ENCODE data around the gene BOK. TPM values are rescaled to one million over a fixed set of nuclear protein-coding genes. Genes with fewer than 3 reads are reported as not detected.
"Not testable (repeated sequence)": the region's sequence is repeated elsewhere in the genome, so short reads cannot be mapped to it uniquely, and the experiment has no call there.

Gene BOK
- total and polyA plus RNA-seq, 2 experiments from 2014 or later, result 28.0 to 46.6 TPM

DNA sequence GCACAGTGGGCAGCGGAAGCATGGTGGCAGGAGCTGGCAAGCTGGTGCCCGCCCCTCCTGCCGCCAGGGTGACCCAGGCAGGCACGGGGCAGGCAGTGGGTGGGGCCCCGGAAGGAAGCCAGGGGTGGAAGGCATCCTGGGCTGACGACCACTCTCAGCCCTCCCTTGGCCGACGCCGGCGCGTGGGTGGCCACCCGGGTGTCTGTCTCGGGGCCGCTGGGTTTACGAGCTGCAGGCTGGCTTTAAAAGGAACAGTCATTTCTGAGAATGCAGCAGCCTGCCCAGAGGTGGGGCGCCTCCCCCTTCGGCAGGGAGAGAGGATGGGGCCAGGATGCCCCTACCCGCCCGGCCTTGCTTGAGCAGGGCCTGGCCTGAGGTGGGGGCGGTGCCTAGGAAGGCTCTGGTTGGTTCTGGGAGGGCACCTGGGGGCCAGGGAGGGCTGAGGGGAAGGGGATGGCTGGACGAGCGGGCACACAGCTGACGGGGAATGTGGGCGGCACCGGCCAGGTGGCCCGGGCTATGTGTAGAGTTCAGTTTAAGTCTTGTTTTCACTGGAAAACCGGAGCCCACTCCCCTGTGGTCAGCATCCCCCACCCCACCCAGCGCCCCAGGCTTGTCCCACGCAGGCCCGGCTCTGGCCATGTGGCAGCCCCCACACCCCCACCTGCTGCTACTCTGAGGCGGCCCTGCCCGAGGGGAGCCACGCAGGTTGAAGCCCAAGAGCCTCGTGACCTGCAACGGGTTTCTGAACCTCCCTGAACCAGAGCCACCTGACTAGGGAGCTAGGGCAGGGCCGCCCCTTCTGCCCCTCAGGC, 6.3 kb downstream of the BOK start:
- Histone ChIP-seq H3K9ac (peak overlapping the region; percentile 33), H4K20me1 (ENCODE audit: insufficient read depth) (no peaks in the 10 kb centered on the region), H3K27me3 (replicated peaks; ENCODE audit: insufficient read depth) (no peaks in the 10 kb centered on the region), H3K36me3 (ENCODE audit: low read depth) (no peaks in the 10 kb centered on the region), H3K9me3 (ENCODE audit: low read depth) (no peaks in the 10 kb centered on the region), H3K79me2 (ENCODE audit: insufficient read depth) (peaks cover 47% of the 10 kb centered on the region), H3F3A (ENCODE audit: insufficient read depth) (no peaks in the 10 kb centered on the region), H3K4me1 (ENCODE audit: insufficient read depth) (peaks cover 38% of the 10 kb centered on the region), H2AFZ (no peak overlapping the region), H3K27ac (peak overlapping the region; percentile 34), H3K9me2 (ENCODE audit: insufficient read depth) (no peaks in the 10 kb centered on the region), H3K4me3 (no peak overlapping the region), H3K4me2 (ENCODE audit: unreplicated experiment) (no peak overlapping the region)
- TF ChIP-seq EZH2 (IDR thresholded peaks at IDR 0.05; ENCODE audit: insufficient read depth, poor library complexity, severe bottlenecking), result no peak
- TF ChIP-seq EZH2phosphoT487 (IDR thresholded peaks at IDR 0.05; ENCODE audit: insufficient read depth, low read depth), result no peak
- in situ Hi-C loops (cut with MboI), result no loop called here
- WGBS, 2 experiments (ENCODE audit: low coverage in 1 of 2, low lambda C conversion rate in 2 of 2, missing lambda C conversion rate in 2 of 2), result 50 to 62% methylated on average over 9 to 36 of the region's 36 CpGs
- peak; percentile 64 for DNase-seq

DNA sequence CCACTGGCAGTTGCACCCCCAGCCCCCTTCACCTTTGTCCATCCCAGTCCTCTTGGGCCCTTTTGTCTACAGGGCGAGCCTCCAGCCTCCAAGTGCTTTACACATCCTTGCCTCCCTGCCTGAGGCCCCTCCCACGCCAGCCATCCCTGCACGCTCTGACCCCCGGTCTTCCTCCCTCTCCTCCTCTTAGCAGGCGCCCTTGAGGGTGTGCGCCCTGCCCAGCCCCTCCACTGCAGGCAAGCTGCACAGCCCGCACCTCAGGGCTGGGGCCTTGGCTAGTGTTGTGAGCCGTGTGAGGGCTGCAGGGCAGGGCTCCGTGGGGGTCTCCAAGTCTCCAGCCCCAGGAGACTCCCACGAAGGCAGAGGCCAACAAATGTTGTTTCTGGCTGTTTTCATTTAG, 6.9 kb downstream of the BOK start:
- Histone ChIP-seq H3K4me1 (ENCODE audit: insufficient read depth) (peaks cover 34% of the 10 kb centered on the region), H3K9me2 (ENCODE audit: insufficient read depth) (no peaks in the 10 kb centered on the region), H3F3A (ENCODE audit: insufficient read depth) (no peaks in the 10 kb centered on the region), H3K27me3 (replicated peaks; ENCODE audit: insufficient read depth) (no peaks in the 10 kb centered on the region), H3K4me3 (no peak overlapping the region), H3K4me2 (ENCODE audit: unreplicated experiment) (no peak overlapping the region), H3K9ac (no peak overlapping the region), H4K20me1 (ENCODE audit: insufficient read depth) (no peaks in the 10 kb centered on the region), H3K79me2 (ENCODE audit: insufficient read depth) (peaks cover 43% of the 10 kb centered on the region), H3K36me3 (ENCODE audit: low read depth) (no peaks in the 10 kb centered on the region), H3K9me3 (ENCODE audit: low read depth) (no peaks in the 10 kb centered on the region), H2AFZ (no peak overlapping the region), H3K27ac (no peak overlapping the region)
- DNase-seq, result no peak
- in situ Hi-C loops (cut with MboI), result no loop called here
- 65 to 66% methylated on average over 9 to 10 of the region's 10 CpGs for WGBS, 2 experiments (ENCODE audit: low coverage in 1 of 2, low lambda C conversion rate in 2 of 2, missing lambda C conversion rate in 2 of 2)
- TF ChIP-seq EZH2 (IDR thresholded peaks at IDR 0.05; ENCODE audit: insufficient read depth, poor library complexity, severe bottlenecking) (no peak), EZH2phosphoT487 (IDR thresholded peaks at IDR 0.05; ENCODE audit: insufficient read depth, low read depth) (no peak)

DNA sequence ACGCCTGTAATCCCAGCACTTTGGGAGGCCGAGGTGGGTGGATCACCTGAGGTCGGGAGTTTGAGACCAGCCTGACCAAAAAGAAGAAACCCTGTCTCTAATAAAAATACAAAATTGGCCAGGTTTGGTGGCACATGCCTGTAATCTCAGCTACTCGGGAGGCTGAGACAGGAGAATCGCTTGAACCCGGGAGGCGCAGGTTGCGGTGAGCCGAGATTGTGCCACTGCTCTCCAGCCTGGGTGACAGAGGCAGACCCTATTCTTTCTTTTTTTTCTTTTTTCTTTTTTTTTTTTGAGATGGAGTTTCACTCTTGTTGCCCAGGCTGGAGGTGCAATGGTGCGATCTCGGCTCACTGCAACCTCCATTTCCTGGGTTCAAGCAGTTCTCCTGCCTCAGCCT, 7.5 kb downstream of the BOK start:
- H3K36me3 ChIP-seq (ENCODE audit: low read depth), result not testable (repeated sequence)
- WGBS, 2 experiments (ENCODE audit: low coverage in 1 of 2, low lambda C conversion rate in 2 of 2, missing lambda C conversion rate in 2 of 2), result 94 to 96% methylated on average over 11 of the region's 11 CpGs

DNA sequence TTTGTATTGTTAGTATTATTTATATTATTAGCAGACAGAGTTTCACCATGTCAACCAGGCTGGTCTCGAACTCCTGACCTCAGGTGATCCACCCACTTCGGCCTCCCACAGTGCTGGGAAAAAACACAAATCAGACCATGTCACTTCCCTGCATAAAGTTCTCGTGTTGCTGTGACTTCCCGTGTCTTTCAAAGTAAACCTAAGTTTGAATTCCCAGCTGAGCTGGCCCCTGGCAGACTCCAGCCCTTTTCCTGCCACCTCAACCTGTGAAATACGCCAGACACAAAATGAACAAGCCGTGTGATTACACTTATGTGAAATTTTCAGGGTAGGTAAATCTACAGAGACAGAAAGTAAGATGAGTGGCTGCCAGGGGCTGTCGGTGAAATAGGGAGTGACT, 7.9 kb downstream of the BOK start:
- Histone ChIP-seq H3K27me3 (replicated peaks; ENCODE audit: insufficient read depth) (no peaks in the 10 kb centered on the region), H3K9me3 (ENCODE audit: low read depth) (no peaks in the 10 kb centered on the region), H2AFZ (no peak overlapping the region), H3K9me2 (ENCODE audit: insufficient read depth) (no peaks in the 10 kb centered on the region), H3K36me3 (ENCODE audit: low read depth) (no peaks in the 10 kb centered on the region), H3K4me3 (no peak overlapping the region), H3F3A (ENCODE audit: insufficient read depth) (no peaks in the 10 kb centered on the region), H3K9ac (no peak overlapping the region), H3K4me2 (ENCODE audit: unreplicated experiment) (no peak overlapping the region), H3K79me2 (ENCODE audit: insufficient read depth) (peaks cover 36% of the 10 kb centered on the region), H3K4me1 (ENCODE audit: insufficient read depth) (peaks cover 26% of the 10 kb centered on the region), H3K27ac (no peak overlapping the region), H4K20me1 (ENCODE audit: insufficient read depth) (no peaks in the 10 kb centered on the region)
- no peak for DNase-seq
- TF ChIP-seq EZH2 (IDR thresholded peaks at IDR 0.05; ENCODE audit: insufficient read depth, poor library complexity, severe bottlenecking) (no peak), EZH2phosphoT487 (IDR thresholded peaks at IDR 0.05; ENCODE audit: insufficient read depth, low read depth) (no peak)
- in situ Hi-C loops (cut with MboI), result no loop called here
- WGBS, 2 experiments (ENCODE audit: low coverage in 1 of 2, low lambda C conversion rate in 2 of 2, missing lambda C conversion rate in 2 of 2), result 87% methylated on average over 4 of the region's 7 CpGs

More for the DNA sequence above, 7.5 kb downstream of the BOK start:
- H3K4me1 ChIP-seq (ENCODE audit: insufficient read depth), result peaks cover 28% of the 10 kb centered on the region
- H3K9ac ChIP-seq; H3K4me3 ChIP-seq; in situ Hi-C loops (cut with MboI); H2AFZ ChIP-seq; DNase-seq; H3K9me3 ChIP-seq (ENCODE audit: low read depth); H3K27me3 ChIP-seq (replicated peaks; ENCODE audit: insufficient read depth); H3K9me2 ChIP-seq (ENCODE audit: insufficient read depth); H3K4me2 ChIP-seq (ENCODE audit: unreplicated experiment); H3F3A ChIP-seq (ENCODE audit: insufficient read depth); H4K20me1 ChIP-seq (ENCODE audit: insufficient read depth); H3K27ac ChIP-seq: not testable (repeated sequence)
- peaks cover 37% of the 10 kb centered on the region for H3K79me2 ChIP-seq (ENCODE audit: insufficient read depth)

DNA sequence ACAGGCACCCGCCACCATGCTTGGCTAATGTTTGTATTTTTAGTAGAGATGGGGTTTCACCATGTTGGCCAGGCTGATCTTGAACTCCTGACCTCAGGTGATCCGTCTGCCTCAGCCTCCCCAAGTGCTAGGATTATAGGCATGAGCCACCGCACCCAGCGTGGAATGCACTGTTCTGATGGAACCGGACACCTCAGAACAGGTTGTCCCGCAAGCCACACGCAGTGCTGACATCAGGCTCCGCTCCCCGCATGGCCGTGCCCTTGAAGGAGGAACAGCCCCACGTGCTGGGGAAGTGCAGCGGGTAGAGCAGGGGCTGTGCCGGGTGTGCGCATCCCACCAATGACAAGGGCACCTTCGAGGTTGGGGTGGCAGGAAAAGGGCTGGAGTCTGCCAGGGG, 8.7 kb downstream of the BOK start:
- H4K20me1 ChIP-seq (ENCODE audit: insufficient read depth); in situ Hi-C loops (cut with MboI): not testable (repeated sequence)

More for the DNA sequence above, 8.7 kb downstream of the BOK start:
- not testable (repeated sequence) for H2AFZ ChIP-seq; H3K9me3 ChIP-seq (ENCODE audit: low read depth); H3K36me3 ChIP-seq (ENCODE audit: low read depth); H3F3A ChIP-seq (ENCODE audit: insufficient read depth); H3K9ac ChIP-seq; H3K27ac ChIP-seq; H3K4me3 ChIP-seq; H3K9me2 ChIP-seq (ENCODE audit: insufficient read depth); H3K4me2 ChIP-seq (ENCODE audit: unreplicated experiment); H3K27me3 ChIP-seq (replicated peaks; ENCODE audit: insufficient read depth); DNase-seq
- no CpG with 5 or more reads among the region's 15 CpGs for WGBS, 2 experiments (ENCODE audit: low coverage in 1 of 2, low lambda C conversion rate in 2 of 2, missing lambda C conversion rate in 2 of 2)
- Histone ChIP-seq H3K79me2 (ENCODE audit: insufficient read depth) (peaks cover 32% of the 10 kb centered on the region), H3K4me1 (ENCODE audit: insufficient read depth) (peaks cover 20% of the 10 kb centered on the region)
